ENCODE measurements around the gene SEC14L2.
"Not testable (repeated sequence)": the region's sequence is repeated elsewhere in the genome, so short reads cannot be mapped to it uniquely, and the experiment has no call there.

SEC14L2 gene

DNA sequence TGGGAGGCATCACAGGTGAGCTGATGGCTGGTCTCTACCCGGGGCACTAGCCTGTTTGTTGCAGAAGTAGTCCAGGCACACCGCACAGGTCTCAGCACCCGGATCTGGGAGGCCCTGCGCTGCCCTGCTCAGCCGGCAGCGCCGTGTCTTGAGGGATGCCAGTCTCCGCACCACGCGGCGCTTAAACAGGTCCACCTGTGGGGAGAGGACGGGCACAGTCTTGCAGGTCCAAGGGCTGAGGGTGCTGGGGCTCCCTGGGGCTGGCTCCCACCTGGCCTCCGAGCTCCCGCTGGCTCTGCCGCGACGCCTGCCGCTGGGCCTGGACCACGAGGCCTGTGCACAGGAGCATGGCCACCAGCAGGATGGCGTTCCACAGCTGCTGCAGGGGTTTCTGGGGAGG lies 16.8 kb upstream of the SEC14L2 start:
- no peak for DNase-seq

GRCh38 chr22:30381264-30381663 lies 15.6 kb upstream of the SEC14L2 start:
- DNase-seq: peak; percentile 70

DNA sequence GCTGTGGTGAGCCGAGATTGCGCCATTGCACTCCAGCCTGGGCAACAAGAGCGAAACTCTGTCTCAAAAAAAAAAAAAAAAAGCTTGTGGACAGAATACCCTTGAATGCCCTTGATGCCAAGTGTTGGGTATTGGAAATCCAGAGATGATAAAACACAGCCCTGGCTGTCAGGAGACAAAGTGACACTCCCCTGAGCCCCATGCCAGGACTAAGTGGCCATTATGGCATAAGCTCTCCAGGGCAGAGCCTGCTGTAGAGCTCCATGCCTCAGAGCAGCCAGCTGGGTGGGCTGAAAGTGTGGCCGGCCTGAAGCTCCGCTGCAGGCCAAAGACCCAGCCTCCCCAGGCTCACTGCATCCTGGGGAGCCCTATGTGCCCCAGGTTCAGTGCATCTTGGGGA lies 14.5 kb upstream of the SEC14L2 start:
- DNase-seq: no peak

- DNase-seq: no peak
Measured at GRCh38 chr22:30383061-30383460, 13.8 kb upstream of the SEC14L2 start.

GRCh38 chr22:30385942-30386341 lies 10.9 kb upstream of the SEC14L2 start:
- no peak for DNase-seq

DNA sequence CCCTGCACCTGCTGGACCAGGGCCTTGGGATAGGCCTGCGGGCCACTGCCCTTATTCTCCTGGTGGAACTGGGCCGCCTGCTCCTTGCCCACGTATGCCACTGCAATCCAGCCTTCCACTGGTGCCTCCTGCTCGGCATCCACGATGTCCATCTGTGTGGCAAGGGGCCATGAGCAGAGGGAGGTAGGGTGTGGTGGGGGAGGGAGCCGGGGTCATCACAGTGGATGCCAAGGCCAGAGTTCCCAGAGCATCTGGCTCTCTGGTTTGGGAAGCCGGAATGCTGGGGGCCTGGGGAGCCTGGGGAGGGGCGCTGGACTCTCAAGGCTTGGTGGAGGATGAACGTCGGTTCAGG lies 10.2 kb upstream of the SEC14L2 start:
- no peak for DNase-seq

GRCh38 chr22:30386960-30387827 lies 9.6 kb upstream of the SEC14L2 start, which contains the start of gene RNF215:
TSS of gene RNF215 (minus strand) at chr22:30387411. CDS start at chr22:30387313, 98 bp downstream.
- DNase-seq: peak; percentile 94

- peak; percentile 85 for DNase-seq
Measured at GRCh38 chr22:30390974-30391691, 5.7 kb upstream of the SEC14L2 start.

DNA sequence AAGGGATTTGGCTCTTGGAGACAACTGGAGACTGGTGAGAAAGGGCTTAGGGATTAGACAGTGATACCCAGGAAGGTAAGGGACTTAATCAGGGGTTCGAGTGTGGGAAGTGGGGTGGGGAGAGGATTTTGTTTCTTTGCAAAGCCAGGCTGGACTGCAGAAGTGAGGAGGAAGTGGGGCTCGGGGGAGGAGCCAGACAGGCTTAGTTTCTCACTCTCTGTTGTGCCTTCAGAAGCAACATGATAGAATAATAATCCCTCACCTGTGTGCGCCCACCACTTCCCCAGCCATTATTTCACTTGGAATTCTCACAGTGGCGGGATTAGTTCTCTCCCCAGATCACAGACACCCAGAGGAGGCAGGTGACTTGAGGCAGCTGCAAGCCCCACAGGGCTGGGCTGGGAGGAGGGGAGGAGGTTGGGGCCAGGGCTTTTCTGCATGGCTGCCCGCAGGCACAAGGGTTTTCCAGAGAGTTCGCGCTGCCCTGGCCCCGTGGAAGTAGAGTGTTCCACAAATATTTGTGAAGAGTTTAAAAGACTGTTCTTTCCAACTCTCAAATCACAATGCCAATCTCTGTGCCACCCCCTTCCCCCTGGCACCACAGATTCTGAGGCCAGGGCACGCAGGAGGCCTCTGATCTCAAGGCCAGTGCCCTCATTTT lies 4.0 kb upstream of the SEC14L2 start:
- no peak for DNase-seq

- DNase-seq: no peak
Measured at GRCh38 chr22:30393322-30393680, 3.5 kb upstream of the SEC14L2 start.

- no peak for DNase-seq
Measured at GRCh38 chr22:30393885-30394284, 2.9 kb upstream of the SEC14L2 start.

- DNase-seq: no peak
Measured at GRCh38 chr22:30397656-30398635, 1.1 kb downstream of the SEC14L2 start.

DNA sequence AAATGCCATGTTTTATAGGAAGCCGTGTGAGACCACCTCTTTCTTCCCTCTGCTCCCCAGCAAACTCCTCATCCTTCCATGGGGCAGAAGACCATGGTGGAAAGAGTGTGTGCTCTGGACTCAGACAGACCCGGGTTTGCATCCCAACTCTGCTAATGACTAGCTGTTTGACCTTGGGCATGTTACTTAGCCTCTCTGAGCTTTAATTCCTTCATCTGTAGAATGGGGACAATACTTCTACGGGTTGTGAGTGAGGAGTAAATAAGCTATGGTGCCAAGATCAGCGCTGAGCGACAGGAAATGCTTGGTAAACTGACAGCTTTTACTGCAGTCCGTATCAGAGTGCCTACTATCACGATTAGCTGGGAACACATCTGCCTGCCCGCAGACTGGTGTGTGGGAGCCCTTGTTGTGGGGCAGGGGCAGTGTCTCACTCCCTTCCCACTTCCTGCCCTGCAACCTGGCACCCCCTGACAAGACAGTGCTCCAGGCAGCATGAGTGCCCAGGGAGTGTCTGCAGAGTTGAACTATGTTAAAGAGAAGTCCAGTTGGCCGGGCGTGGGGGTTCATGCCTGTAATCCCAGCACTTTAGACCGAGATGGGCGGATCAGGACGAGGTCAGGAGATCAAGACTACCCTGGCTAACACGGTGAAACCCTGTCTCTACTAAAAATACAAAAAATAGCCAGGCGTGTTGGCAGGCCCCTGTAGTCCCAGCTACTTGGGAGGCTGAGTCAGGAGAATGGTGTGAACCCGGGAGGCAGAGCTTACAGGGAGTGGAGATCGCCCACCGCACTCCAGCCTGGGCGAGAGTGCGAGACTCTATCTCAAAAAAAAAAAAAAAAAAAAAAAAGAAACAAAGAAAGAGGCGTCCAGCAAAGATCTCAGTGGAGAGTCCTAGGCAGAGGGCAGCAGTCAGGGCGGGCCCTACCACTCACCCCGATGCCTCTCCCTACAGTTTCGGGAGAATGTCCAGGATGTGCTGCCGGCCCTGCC lies 2.2 kb downstream of the SEC14L2 start:
- DNase-seq: no peak

- no peak for DNase-seq
Measured at GRCh38 chr22:30399718-30400117, 2.9 kb downstream of the SEC14L2 start.

DNA sequence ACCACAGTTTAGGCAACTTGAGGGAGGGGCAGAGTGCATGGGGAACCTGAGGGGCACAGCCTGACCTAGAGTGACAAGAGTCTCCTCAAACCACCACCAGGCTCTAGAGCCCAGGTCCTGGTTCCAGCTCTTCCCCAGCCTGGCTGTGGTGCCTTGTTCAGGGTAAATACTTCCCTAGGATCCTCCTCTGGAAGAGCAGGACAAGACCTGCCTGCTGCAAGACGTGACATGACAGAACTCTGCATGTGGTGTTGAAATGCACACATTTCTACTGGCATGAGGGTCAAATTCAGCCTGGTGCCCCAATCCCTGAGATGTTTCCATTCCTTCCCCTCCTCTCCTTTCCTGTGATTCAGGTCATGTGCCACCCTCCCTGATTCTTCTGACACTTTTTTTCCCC lies 3.3 kb downstream of the SEC14L2 start:
- no peak for DNase-seq

DNA sequence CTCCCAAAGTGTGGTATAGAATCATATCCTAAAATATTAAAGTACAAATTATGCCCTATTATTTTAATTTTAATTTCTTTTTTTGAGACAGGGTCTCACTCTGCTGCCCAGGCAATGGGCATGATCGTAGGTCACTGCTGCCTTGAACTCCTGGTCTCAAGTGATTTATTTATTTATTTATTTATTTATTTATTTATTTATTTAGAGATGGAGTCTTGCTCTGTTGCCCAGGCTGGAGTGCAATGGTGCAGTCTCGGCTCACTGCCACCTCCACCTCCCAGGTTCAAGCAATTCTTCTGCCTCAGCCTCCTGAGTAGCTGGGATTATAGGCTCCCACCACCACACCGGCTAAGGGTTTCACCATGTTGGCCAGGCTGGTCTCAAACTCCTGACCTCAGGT lies 4.2 kb downstream of the SEC14L2 start:
- not testable (repeated sequence) for DNase-seq

GRCh38 chr22:30402028-30402765 lies 5.4 kb downstream of the SEC14L2 start:
- no peak for DNase-seq

GRCh38 chr22:30402766-30403104 lies 5.9 kb downstream of the SEC14L2 start:
- DNase-seq: not testable (repeated sequence)

GRCh38 chr22:30404307-30404706 lies 7.5 kb downstream of the SEC14L2 start:
- no peak for DNase-seq

- no peak for DNase-seq
Measured at GRCh38 chr22:30405731-30406130, 8.9 kb downstream of the SEC14L2 start.

DNA sequence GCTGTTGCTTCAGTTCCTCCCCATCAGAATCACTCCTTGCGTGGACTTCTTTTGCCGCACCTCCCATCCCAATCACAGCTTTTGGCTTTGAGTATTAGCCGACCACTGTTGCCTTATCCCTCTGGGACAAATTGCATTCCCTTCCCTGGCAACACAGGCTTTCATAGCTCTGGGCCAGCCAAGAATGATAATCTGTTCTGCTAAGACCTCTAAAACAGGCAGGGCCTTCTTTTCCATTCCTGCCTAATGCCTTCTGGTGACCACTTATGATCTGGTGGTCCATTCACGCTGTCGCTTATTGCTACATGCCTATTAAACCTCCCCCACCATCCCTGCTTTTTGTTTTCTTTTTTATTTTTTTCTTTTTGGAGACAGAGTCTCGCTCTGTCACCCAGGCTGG lies 9.6 kb downstream of the SEC14L2 start:
- DNase-seq: no peak

Measured in activated CD8-positive, alpha-beta memory T cell treated with anti-CD3 and anti-CD28 coated beads, Interleukin-2, amount 50 U/mL, for 48 hours (primary cell).